ENCODE data around the gene DUSP15.

DNA sequence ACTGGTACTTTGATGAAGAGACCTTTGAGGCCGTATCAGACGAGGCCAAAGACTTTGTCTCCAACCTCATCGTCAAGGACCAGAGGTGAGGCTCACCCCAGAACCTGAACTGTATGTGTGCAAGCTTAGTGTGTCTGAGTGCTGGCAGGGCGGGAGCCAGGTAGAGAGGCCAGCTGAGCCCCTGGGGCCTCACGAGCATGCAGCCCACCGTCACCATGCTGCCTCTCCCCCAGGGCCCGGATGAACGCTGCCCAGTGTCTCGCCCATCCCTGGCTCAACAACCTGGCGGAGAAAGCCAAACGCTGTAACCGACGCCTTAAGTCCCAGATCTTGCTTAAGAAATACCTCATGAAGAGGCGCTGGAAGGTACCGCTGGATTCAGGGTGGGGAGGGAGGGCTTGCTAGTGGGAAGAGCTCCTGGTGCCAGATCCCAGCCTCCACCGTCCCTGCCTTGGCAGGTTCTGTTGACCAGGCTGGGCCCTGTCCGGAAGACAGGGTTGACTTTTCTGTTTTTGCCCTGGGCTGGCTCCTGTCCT, 38.5 kb downstream of the DUSP15 start:
- TF ChIP-seq POLR2A (IDR thresholded peaks at IDR 0.05) (no peak), CTCF (IDR thresholded peaks at IDR 0.05) (no peak)
